Gastrocnemius medialis (tissue), 4 donors: ENCODE measurements around the gene SUSD3. TPM values are rescaled to one million over a fixed set of nuclear protein-coding genes. Genes with fewer than 3 reads are reported as not detected.

Experiments
- ATAC-seq, 2 donors: fragments of 150-250 bp; one replicate each; pipeline ENCODE4 v1.9.1; 2016
- DNase-seq, 2 donors: peaks; one replicate each; pipeline ENCODE4 v3.0.0-alpha.2; 2019
- H3K27ac ChIP-seq, 4 donors: fragments of 200-600 bp; sonication (generic); 1 replicate in 1 of 4; 2 replicates in 3 of 4; pipeline ENCODE4 v1.5.1; 2016 to 2018; ENCODE audit warnings: mild to moderate bottlenecking in 2 of 4, moderate library complexity in 1 of 4
- H3K27me3 ChIP-seq, 3 donors: fragments of 200-600 bp; sonication (generic) in 2 of 3; 1 replicate in 1 of 3; 2 replicates in 2 of 3; pipeline versions ENCODE4 v1.5.1 to v1.6.0; 2016 to 2019; ENCODE audit warnings: mild to moderate bottlenecking in 1 of 3, moderate library complexity in 1 of 3
- H3K36me3 ChIP-seq, 2 donors: fragments of 200-600 bp; sonication (generic) in 1 of 2; one replicate each; pipeline ENCODE4 v1.5.1; 2017 to 2018
- H3K4me1 ChIP-seq, 2 donors: fragments of 200-600 bp; sonication (generic) in 1 of 2; one replicate each; pipeline ENCODE4 v1.5.1; 2016 to 2017; ENCODE audit warnings: mild to moderate bottlenecking in 2 of 2
- H3K4me3 ChIP-seq, 4 donors: fragments of 200-600 bp; sonication (generic) in 3 of 4; 1 replicate in 1 of 4; 2 replicates in 3 of 4; pipeline ENCODE4 v1.5.1; 2016 to 2019; ENCODE audit warnings: mild to moderate bottlenecking in 2 of 4
- H3K9me3 ChIP-seq, 3 donors: fragments of 200-600 bp; sonication (generic) in 2 of 3; 1 replicate in 1 of 3; 2 replicates in 2 of 3; pipeline ENCODE4 v1.5.1; 2016 to 2019
- POLR2A ChIP-seq, 2 donors: fragments of 450-650 bp; IDR thresholded peaks; one replicate each; pipeline ENCODE4 v1.6.1; 2017; ENCODE audit warnings: antibody characterized with exemption in 2 of 2, mild to moderate bottlenecking in 2 of 2, moderate library complexity in 2 of 2
- in situ Hi-C, 4 donors: fragments of 200-750 bp; cut with MboI; loops; one replicate each; pipeline versions ENCODE4 v1.15.0 to v1.8.0; 2017; ENCODE audit warnings: low sequenced_read_pairs in 4 of 4
- intact Hi-C: fragments of 100-400 bp; cut with DNase I; formaldehyde crosslinking; loops from one replicate; pipeline ENCODE4 v1.15.1; 2023; ENCODE audit warnings: low total_unique reads
- total RNA-seq, 4 donors: library from RNA; depleted of rRNA; stranded (reverse); fragments of >200 nt; gene quantifications; one replicate each; pipeline versions ENCODE4 v1.1.0 to v1.2.3, GENCODE V29; 2016
- TF ChIP-seq, protein P1 (sequence below), 5 experiments: fragments of 450-650 bp in 3 of 5; fragments of 200-600 bp in 2 of 5; sonication (generic) in 2 of 5; IDR thresholded peaks in 4 of 5; conservative IDR thresholded peaks in 1 of 5; 1 replicate in 4 of 5; 2 replicates in 1 of 5; pipeline ENCODE4 v1.5.1; 2016 to 2019; ENCODE audit warnings: antibody characterized with exemption in 5 of 5, mild to moderate bottlenecking in 3 of 5, moderate library complexity in 3 of 5

SUSD3 gene
- total RNA-seq, 4 donors from 2014 or later = 0.51 to 0.61 TPM; not detected in 2

DNA sequence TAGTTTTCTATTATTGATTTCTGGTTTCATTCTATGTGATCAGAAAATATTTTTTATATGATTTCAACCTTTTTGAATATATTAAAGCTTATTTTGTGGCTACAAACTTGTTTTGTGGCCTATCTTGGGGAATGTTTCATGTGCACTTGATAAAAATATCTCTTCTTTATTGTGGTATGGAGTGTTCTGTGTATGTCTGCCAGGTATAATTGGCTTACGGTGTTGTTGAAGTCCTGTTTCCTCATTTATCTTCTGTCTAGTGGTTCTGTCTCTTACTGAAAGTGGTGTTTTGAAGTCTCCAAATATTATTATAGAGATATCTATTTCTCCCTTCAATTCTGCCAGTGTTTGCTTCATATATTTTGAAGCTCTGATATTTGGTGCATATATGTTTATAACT lies 47.1 kb downstream of the SUSD3 start:
- Histone ChIP-seq H3K4me3 (no peak overlapping the region), H3K27me3 (no peaks in the 10 kb centered on the region), H3K4me1 (peaks cover 3 to 11% of the 10 kb centered on the region in 2 donors), H3K36me3 (peaks cover 0 to 20% of the 10 kb centered on the region in 2 donors), H3K9me3 (no peaks in the 10 kb centered on the region), H3K27ac (no peak overlapping the region)
- in situ Hi-C loops = loop anchor here in 1 of 4 donors (25.0 kb wide), 1 partner anchor 357 kb away; the partner anchor contains the start of genes FAM120A and FAM120AOS
- intact Hi-C loops = no loop called here
- ATAC-seq = no peak
- no peak for DNase-seq
- TF ChIP-seq POLR2A (IDR thresholded peaks at IDR 0.05) = no peak
- TF ChIP-seq, protein P1, sequence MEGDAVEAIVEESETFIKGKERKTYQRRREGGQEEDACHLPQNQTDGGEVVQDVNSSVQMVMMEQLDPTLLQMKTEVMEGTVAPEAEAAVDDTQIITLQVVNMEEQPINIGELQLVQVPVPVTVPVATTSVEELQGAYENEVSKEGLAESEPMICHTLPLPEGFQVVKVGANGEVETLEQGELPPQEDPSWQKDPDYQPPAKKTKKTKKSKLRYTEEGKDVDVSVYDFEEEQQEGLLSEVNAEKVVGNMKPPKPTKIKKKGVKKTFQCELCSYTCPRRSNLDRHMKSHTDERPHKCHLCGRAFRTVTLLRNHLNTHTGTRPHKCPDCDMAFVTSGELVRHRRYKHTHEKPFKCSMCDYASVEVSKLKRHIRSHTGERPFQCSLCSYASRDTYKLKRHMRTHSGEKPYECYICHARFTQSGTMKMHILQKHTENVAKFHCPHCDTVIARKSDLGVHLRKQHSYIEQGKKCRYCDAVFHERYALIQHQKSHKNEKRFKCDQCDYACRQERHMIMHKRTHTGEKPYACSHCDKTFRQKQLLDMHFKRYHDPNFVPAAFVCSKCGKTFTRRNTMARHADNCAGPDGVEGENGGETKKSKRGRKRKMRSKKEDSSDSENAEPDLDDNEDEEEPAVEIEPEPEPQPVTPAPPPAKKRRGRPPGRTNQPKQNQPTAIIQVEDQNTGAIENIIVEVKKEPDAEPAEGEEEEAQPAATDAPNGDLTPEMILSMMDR (IDR thresholded peaks at IDR 0.05 in 4 of 5, conservative IDR thresholded peaks at IDR 0.05 in 1 of 5) = no peak

DNA sequence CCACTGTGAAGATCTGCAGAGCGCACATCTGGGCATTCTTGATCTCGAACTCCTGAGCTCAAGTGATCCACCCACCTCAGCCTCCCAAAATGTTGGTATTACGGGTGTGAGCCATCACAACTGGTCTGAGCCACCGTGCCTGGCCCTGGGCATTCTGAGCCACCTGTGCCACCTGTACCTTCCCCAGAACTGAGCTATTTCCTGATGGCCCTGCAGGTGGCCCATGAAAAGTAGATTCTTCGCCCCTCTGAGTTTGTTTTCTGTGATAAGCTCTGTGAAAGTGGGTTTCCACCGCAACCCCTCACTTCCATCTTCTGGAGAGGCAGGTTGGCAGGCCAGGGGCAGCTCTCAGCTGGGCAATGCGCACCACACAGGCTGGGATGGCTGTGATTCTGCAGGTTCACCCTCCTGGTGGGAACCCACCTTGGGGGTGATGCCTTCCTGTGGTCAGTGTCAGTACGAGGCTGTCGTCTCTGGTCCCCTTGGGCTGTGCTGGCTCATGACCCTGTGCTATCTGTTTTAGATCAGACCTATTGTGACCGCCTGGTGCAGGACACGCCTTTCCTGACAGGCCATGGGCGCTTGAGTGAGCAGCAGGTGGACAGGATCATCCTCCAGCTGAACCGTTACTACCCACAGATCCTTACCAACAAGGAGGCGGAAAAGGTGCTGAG lies 48.8 kb downstream of the SUSD3 start:
- intact Hi-C loops = no loop called here
- ATAC-seq (no peak), DNase-seq (peak in 1 of 2 donors; percentile 7)
- peaks cover 0 to 34% of the 10 kb centered on the region in 2 donors for H3K36me3 ChIP-seq
- H3K4me3 ChIP-seq = no peak overlapping the region
- no peaks in the 10 kb centered on the region for H3K9me3 ChIP-seq
- peaks cover 3 to 11% of the 10 kb centered on the region in 2 donors for H3K4me1 ChIP-seq
- TF ChIP-seq, protein P1 (IDR thresholded peaks at IDR 0.05 in 4 of 5, conservative IDR thresholded peaks at IDR 0.05 in 1 of 5) = no peak
- TF ChIP-seq POLR2A (IDR thresholded peaks at IDR 0.05) = no peak
- no peak overlapping the region for H3K27ac ChIP-seq
- H3K27me3 ChIP-seq = no peaks in the 10 kb centered on the region
- in situ Hi-C loops = loop anchor here in 1 of 4 donors (25.0 kb wide), 1 partner anchor 355 kb away; the partner anchor contains the start of genes FAM120A and FAM120AOS

DNA sequence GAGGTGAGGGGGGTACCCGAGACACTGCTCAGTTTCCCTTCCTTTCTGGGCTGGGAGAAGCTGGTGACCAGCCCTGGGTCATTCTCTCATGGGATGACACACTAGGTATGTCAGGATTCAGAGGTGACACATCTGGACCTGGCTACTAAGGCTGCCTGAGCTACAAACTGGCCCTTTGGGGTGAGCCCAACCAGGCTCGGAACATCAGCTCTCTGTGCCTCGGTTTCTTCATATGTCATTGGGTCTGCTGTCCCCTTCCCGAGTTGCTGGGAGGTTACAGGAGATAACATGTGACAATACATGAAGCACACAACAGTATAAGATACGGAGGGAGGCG lies 49.3 kb downstream of the SUSD3 start:
- no peak for ATAC-seq
- peaks cover 0 to 39% of the 10 kb centered on the region in 2 donors for H3K36me3 ChIP-seq
- H3K4me1 ChIP-seq = peaks cover 3 to 11% of the 10 kb centered on the region in 2 donors
- in situ Hi-C loops = loop anchor here in 1 of 4 donors (25.0 kb wide), 1 partner anchor 355 kb away; the partner anchor contains the start of genes FAM120A and FAM120AOS
- H3K4me3 ChIP-seq = no peak overlapping the region
- H3K27ac ChIP-seq = no peak overlapping the region
- no peaks in the 10 kb centered on the region for H3K9me3 ChIP-seq
- TF ChIP-seq, protein P1 (IDR thresholded peaks at IDR 0.05 in 4 of 5, conservative IDR thresholded peaks at IDR 0.05 in 1 of 5) = no peak
- TF ChIP-seq POLR2A (IDR thresholded peaks at IDR 0.05) = no peak
- intact Hi-C loops = loop anchor here (2.0 kb wide), 2 partner anchors 23 to 197 kb away; no protein-coding TSS in a partner anchor
- DNase-seq = peak in 1 of 2 donors; percentile 8
- no peaks in the 10 kb centered on the region for H3K27me3 ChIP-seq

GRCh38 chr9:93108291-93109041 lies 50.0 kb downstream of the SUSD3 start:
- intact Hi-C loops (loop anchor here (1.0 to 2.0 kb wide), 3 partner anchors 22 to 196 kb away; no protein-coding TSS in a partner anchor), in situ Hi-C loops (loop anchor here in 1 of 4 donors (25.0 kb wide), 1 partner anchor 354 kb away; the partner anchor contains the start of genes FAM120A and FAM120AOS)
- Histone ChIP-seq H3K9me3 (no peaks in the 10 kb centered on the region), H3K4me3 (no peak overlapping the region), H3K36me3 (peaks cover 0 to 43% of the 10 kb centered on the region in 2 donors), H3K27ac (peak overlapping the region in 1 of 4 donors; percentile 16), H3K4me1 (peaks cover 3 to 11% of the 10 kb centered on the region in 2 donors), H3K27me3 (no peaks in the 10 kb centered on the region)
- DNase-seq = peak in 1 of 2 donors; percentile 15
- ATAC-seq = no peak
- TF ChIP-seq, protein P1 (IDR thresholded peaks at IDR 0.05 in 4 of 5, conservative IDR thresholded peaks at IDR 0.05 in 1 of 5) = no peak
- no peak for TF ChIP-seq POLR2A (IDR thresholded peaks at IDR 0.05)
